SU-DHL-6 (cell line): ENCODE results near the gene ANO7.

ENCODE experiments used
- H2AFZ ChIP-seq: fragments of 200-600 bp; sonication (generic); 2 replicates; pipeline ENCODE4 v1.6.1; 2014; ENCODE audit warnings: low read depth, mild to moderate bottlenecking, moderate library complexity, mixed read lengths, antibody characterized with exemption, low read length; ENCODE audit not compliant: severe bottlenecking
- H3F3A ChIP-seq: fragments of 200-600 bp; shearing (Covaris generic); 2 replicates; pipeline ENCODE4 v1.6.0; 2016; ENCODE audit warnings: antibody characterized with exemption, mild to moderate bottlenecking; ENCODE audit not compliant: insufficient read depth
- H3K27ac ChIP-seq: fragments of 200-600 bp; sonication (generic); 2 replicates; pipeline ENCODE4 v1.5.1; 2016; ENCODE audit warnings: low read depth, mild to moderate bottlenecking, low read length, moderate library complexity, mixed read lengths
- H3K27me3 ChIP-seq: fragments of 200-600 bp; sonication (generic), shearing (Covaris generic); 2 replicates; pipeline ENCODE4 v1.6.0; 2014; ENCODE audit warnings: mild to moderate bottlenecking, low read length
- H3K36me3 ChIP-seq: fragments of 200-600 bp; sonication (generic); 2 replicates; pipeline ENCODE4 v1.6.1; 2014; ENCODE audit warnings: mild to moderate bottlenecking, low read length, mixed read lengths
- H3K4me2 ChIP-seq: fragments of 300-600, 200-600 bp; shearing (Covaris generic), sonication (generic); 2 replicates; pipeline ENCODE4 v1.6.0; 2014; ENCODE audit warnings: low read length, low read depth, mild to moderate bottlenecking; ENCODE audit not compliant: poor library complexity, severe bottlenecking
- H3K4me3 ChIP-seq: fragments of 200-600 bp; sonication (generic); 2 replicates; pipeline ENCODE4 v1.5.1; 2014; ENCODE audit warnings: antibody characterized with exemption, low read length, mild to moderate bottlenecking, mixed read lengths; ENCODE audit not compliant: insufficient read depth, poor library complexity, severe bottlenecking
- H3K79me2 ChIP-seq: fragments of 200-600 bp; sonication (generic); 2 replicates; pipeline ENCODE4 v1.6.1; 2014; ENCODE audit warnings: mild to moderate bottlenecking, low read length, moderate library complexity; ENCODE audit not compliant: insufficient read depth
- H3K9ac ChIP-seq: fragments of 200-600 bp; sonication (generic); 2 replicates; pipeline ENCODE4 v1.7.0; 2014; ENCODE audit warnings: mild to moderate bottlenecking, low read length
- H3K9me2 ChIP-seq: fragments of 200-600 bp; sonication (generic); replicated peaks from 2 replicates; pipeline ENCODE4 v1.6.1; 2014; ENCODE audit warnings: low read length; ENCODE audit not compliant: insufficient read depth
- H3K9me3 ChIP-seq: fragments of 200-600 bp; sonication (generic); 2 replicates; pipeline ENCODE4 v1.6.1; 2014; ENCODE audit warnings: low read length, mixed read lengths; ENCODE audit not compliant: insufficient read depth
- H4K20me1 ChIP-seq: fragments of 200-600 bp; sonication (generic); 2 replicates; pipeline ENCODE4 v1.6.1; 2014; ENCODE audit warnings: low read depth, mild to moderate bottlenecking, antibody characterized with exemption, low read length, moderate library complexity, mixed read lengths
- EZH2phosphoT487 ChIP-seq: fragments of 200-600 bp; sonication (generic), shearing (Covaris generic); conservative IDR thresholded peaks from 2 replicates; pipeline ENCODE4 v1.6.1; 2018; ENCODE audit warnings: mild to moderate bottlenecking, antibody characterized with exemption, low read length, moderate library complexity, mixed read lengths
- TF ChIP-seq, protein P1 (sequence below): fragments of 200-600 bp; sonication (generic); IDR thresholded peaks from one replicate; pipeline ENCODE4 v1.5.1; 2017; ENCODE audit warnings: antibody characterized with exemption, mild to moderate bottlenecking, low read length, moderate library complexity; ENCODE audit not compliant: insufficient read depth, poor library complexity, severe bottlenecking

Gene ANO7

DNA sequence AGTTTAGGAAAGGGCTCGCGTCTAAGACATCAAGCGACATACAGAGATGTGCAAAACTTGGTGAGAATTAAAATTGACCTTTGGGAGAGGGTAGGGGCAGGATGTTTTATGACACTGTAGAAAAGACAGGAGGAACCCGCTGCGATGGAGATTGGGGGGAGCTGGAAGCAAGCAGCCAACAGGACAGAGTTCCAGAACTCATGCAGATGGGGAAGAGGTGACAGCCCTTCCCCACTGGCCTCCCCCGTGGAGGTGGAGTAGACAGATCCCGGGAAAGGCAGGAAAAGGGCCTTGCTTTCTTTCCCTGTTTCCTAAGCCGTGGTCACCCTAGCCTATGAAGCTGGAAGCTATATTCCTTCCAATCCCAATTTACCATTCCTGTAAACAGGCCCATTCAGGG is 39.1 kb downstream of the ANO7 start:
- Histone ChIP-seq H3K27ac (no peak overlapping the region), H2AFZ (no peak overlapping the region), H3K4me2 (no peak overlapping the region), H3K36me3 (no peaks in the 10 kb centered on the region), H3K27me3 (no peaks in the 10 kb centered on the region), H3K9ac (no peak overlapping the region), H3K79me2 (no peaks in the 10 kb centered on the region), H3K9me2 (no peaks in the 10 kb centered on the region), H4K20me1 (no peaks in the 10 kb centered on the region), H3F3A (no peaks in the 10 kb centered on the region), H3K4me3 (no peak overlapping the region), H3K9me3 (no peaks in the 10 kb centered on the region)
- TF ChIP-seq, protein P1, sequence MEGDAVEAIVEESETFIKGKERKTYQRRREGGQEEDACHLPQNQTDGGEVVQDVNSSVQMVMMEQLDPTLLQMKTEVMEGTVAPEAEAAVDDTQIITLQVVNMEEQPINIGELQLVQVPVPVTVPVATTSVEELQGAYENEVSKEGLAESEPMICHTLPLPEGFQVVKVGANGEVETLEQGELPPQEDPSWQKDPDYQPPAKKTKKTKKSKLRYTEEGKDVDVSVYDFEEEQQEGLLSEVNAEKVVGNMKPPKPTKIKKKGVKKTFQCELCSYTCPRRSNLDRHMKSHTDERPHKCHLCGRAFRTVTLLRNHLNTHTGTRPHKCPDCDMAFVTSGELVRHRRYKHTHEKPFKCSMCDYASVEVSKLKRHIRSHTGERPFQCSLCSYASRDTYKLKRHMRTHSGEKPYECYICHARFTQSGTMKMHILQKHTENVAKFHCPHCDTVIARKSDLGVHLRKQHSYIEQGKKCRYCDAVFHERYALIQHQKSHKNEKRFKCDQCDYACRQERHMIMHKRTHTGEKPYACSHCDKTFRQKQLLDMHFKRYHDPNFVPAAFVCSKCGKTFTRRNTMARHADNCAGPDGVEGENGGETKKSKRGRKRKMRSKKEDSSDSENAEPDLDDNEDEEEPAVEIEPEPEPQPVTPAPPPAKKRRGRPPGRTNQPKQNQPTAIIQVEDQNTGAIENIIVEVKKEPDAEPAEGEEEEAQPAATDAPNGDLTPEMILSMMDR: no peak
- TF ChIP-seq EZH2phosphoT487: no peak

DNA sequence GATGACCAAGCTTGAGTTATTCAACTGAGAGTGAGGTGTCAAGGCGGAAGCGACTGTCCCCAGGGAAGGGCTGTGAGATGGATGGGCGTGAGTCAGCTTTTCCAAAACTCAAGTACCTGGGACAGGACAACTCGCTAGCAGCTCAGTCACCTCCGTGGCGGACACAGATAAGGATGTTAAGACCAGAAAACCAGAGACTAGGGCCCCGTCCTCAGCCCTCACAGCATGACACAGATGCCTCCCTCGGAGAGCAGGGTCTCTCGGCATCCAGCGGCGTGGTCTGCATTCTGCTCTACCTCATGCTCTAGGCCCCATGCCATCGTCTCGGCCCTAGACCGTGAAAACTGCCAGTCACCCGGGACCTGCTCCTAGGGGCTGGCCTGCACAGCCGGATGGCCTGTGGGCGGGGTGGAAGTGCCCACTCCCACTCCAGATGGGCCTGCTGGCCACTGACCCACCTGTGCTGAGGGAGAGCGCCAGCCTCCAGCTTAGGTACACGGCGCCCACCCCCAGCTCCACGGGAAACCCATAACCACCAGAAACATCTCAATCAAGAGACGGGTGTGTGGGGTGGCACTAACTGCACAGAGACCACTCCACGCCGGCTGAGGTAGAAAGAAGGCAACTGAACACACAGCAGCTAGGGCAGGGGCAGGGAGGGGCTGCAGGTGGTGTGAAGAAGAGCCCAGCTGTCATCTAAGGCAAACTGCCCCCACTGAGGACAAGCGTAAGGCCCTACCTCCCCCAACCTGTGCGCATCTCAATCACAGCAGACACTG is 39.8 kb downstream of the ANO7 start:
- no peaks in the 10 kb centered on the region for H3K27me3 ChIP-seq
- no peaks in the 10 kb centered on the region for H3K36me3 ChIP-seq
- no peaks in the 10 kb centered on the region for H3K9me3 ChIP-seq
- no peak overlapping the region for H3K4me3 ChIP-seq
- H3K9me2 ChIP-seq: no peaks in the 10 kb centered on the region
- H3K79me2 ChIP-seq: no peaks in the 10 kb centered on the region
- H3K27ac ChIP-seq: no peak overlapping the region
- H2AFZ ChIP-seq: no peak overlapping the region
- H3K4me2 ChIP-seq: no peak overlapping the region
- no peaks in the 10 kb centered on the region for H4K20me1 ChIP-seq
- no peaks in the 10 kb centered on the region for H3F3A ChIP-seq
- no peak overlapping the region for H3K9ac ChIP-seq
- TF ChIP-seq, protein P1: no peak
- TF ChIP-seq EZH2phosphoT487: no peak

DNA sequence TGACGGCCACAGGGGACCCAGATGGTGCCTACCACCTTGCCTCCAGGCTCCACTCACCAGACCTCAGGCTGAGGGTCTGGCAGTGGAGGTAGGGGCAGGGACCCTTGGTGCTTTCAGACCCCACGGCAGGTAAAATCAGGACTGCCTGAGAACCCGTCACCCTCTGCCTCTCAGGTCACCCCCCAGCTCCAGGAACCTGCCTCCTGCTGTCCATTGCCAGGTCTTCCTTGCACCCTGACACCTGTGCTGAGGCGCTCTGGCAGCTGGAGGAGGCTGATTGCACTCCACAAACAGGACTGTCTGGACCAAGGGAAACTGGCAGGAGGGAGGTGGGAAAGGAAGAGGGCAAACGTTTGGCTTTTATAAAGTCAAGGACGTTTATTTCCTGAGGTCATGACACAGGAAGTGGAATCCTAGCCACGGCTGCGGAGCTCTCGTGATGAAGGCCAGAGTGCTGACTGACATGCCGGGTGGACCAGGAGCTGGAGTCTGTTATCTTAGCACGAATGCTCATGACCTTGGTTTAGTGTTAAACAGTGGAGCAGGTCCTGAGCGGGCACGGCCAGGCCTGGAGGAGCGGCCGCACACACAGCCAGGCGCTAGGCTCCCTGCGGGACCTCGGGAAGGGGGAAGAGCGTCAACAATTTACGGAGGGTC is 40.5 kb downstream of the ANO7 start:
- no peaks in the 10 kb centered on the region for H3K79me2 ChIP-seq
- H3K36me3 ChIP-seq: no peaks in the 10 kb centered on the region
- H3K4me2 ChIP-seq: no peak overlapping the region
- TF ChIP-seq, protein P1: no peak
- no peak for TF ChIP-seq EZH2phosphoT487
- no peak overlapping the region for H2AFZ ChIP-seq
- no peaks in the 10 kb centered on the region for H3K9me2 ChIP-seq
- no peaks in the 10 kb centered on the region for H3K27me3 ChIP-seq
- H3K9ac ChIP-seq: no peak overlapping the region
- no peaks in the 10 kb centered on the region for H3K9me3 ChIP-seq
- no peaks in the 10 kb centered on the region for H4K20me1 ChIP-seq
- no peak overlapping the region for H3K27ac ChIP-seq
- no peaks in the 10 kb centered on the region for H3F3A ChIP-seq
- no peak overlapping the region for H3K4me3 ChIP-seq
